ENCODE results near the gene HTRA1.

Gene HTRA1

DNA sequence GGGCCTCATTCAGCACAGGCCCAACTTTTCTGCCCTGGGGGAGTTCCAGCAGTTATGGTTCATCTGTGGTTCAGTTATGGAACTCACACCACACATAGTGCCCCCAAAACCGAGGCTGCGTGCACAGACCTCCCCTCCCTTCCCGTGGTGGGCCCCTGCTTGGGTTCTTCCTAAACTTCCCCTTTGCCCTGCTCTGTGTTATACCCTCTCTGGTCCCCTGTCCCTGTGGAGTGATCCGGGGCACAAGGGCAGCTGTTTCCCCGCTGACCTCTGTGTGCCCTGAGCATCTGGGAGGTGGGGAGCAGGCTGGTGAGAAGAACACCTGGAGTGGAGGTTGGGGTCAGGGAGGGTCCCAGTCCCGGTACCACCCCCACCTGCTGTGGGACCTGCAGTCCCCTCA, 39.4 kb downstream of the HTRA1 start:
- no peak for DNase-seq (ENCODE audit: low read depth)
- TF ChIP-seq, protein P1, sequence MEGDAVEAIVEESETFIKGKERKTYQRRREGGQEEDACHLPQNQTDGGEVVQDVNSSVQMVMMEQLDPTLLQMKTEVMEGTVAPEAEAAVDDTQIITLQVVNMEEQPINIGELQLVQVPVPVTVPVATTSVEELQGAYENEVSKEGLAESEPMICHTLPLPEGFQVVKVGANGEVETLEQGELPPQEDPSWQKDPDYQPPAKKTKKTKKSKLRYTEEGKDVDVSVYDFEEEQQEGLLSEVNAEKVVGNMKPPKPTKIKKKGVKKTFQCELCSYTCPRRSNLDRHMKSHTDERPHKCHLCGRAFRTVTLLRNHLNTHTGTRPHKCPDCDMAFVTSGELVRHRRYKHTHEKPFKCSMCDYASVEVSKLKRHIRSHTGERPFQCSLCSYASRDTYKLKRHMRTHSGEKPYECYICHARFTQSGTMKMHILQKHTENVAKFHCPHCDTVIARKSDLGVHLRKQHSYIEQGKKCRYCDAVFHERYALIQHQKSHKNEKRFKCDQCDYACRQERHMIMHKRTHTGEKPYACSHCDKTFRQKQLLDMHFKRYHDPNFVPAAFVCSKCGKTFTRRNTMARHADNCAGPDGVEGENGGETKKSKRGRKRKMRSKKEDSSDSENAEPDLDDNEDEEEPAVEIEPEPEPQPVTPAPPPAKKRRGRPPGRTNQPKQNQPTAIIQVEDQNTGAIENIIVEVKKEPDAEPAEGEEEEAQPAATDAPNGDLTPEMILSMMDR (IDR thresholded peaks at IDR 0.05; ENCODE audit: control insufficient read depth, extremely low read depth, insufficient read depth) = no peak
- no peak overlapping the region for H3K4me3 ChIP-seq (ENCODE audit: low read depth, low read length)

DNA sequence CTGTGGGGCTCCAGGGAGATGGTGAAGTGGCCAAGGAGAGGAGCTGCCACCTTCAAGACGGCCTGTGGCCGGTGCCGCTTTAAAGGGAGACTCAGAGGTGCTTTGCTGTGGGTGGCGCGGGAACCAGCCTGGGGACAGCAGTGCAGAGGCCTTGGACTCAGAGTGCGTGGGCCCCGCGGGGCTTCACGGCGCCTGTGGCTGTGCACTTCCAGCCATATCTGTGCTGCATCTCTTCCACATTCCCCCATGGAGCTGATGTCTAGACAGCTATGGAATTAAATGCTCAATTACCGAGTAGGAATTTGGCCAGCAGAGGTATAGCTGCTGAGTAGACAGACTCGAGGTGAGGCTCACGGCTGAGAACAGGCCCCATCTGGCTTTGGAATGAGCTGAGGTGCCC, 41.7 kb downstream of the HTRA1 start:
- TF ChIP-seq, protein P1 (IDR thresholded peaks at IDR 0.05; ENCODE audit: control insufficient read depth, extremely low read depth, insufficient read depth) = no peak
- DNase-seq (ENCODE audit: low read depth) = no peak
- no peak overlapping the region for H3K4me3 ChIP-seq (ENCODE audit: low read depth, low read length)

DNA sequence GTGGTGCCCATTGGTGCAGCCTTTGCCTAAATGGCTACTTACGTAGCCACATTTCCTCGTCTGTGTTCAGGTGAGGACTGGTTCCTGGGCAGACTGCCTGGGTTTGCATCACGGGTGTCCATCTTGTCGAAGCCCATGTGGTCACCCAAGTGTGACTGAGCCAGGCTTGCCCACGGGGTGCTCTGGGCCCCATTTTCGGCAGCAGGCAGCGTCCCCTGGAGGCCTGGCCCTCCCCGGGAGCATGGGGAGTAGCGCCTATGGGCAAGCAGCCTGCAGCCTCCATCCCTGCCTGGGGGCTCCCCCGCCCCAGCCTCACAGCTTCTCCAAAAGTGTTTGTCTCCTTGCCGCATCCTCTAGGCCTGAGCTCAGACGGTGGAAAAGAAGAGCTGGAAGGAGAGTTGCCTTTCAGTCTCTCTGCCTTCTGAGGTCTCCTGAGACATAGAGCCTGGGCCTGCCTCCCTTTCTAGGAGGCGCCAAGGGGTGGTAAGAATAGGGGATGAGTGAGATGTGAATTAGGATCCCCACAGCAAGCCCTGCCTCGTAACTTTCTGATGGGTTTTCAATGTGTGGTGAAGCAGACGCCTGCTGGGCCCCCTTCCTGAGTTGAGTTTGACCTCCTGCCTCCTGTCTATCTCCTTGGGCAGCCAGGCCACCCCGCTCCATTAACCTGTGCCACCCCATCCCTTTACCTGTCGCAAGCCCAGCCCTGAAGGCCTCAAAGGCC, 42.7 kb downstream of the HTRA1 start:
- TF ChIP-seq, protein P1 (IDR thresholded peaks at IDR 0.05; ENCODE audit: control insufficient read depth, extremely low read depth, insufficient read depth) = no peak
- H3K4me3 ChIP-seq (ENCODE audit: low read depth, low read length) = no peak overlapping the region
- DNase-seq (ENCODE audit: low read depth) = no peak

DNA sequence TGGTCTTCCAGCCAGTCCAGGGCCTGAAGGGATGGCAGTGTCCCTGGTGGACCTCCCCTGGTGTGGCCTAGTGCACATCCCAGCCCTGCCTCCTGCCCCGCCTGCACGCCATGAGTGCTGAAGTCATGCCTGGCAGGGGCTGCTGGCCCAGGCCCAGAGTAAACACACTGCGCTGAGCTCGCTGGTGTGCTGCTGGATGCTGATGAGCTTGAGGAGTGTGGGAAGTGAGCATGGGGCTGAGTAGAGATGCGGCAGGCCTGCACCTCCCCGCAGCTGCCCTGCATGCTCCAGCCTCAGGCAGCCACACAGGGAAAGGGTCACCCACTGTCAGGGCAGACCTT, 43.2 kb downstream of the HTRA1 start:
- TF ChIP-seq, protein P1 (IDR thresholded peaks at IDR 0.05; ENCODE audit: control insufficient read depth, extremely low read depth, insufficient read depth) = no peak
- H3K4me3 ChIP-seq (ENCODE audit: low read depth, low read length) = no peak overlapping the region
- DNase-seq (ENCODE audit: low read depth) = peak; percentile 82

- TF ChIP-seq, protein P1 (IDR thresholded peaks at IDR 0.05; ENCODE audit: control insufficient read depth, extremely low read depth, insufficient read depth) = no peak
- DNase-seq (ENCODE audit: low read depth) = no peak
- no peak overlapping the region for H3K4me3 ChIP-seq (ENCODE audit: low read depth, low read length)
Measured at GRCh38 chr10:122505011-122505410, 43.7 kb downstream of the HTRA1 start.

- no peak overlapping the region for H3K4me3 ChIP-seq (ENCODE audit: low read depth, low read length)
- TF ChIP-seq, protein P1 (IDR thresholded peaks at IDR 0.05; ENCODE audit: control insufficient read depth, extremely low read depth, insufficient read depth) = no peak
- no peak for DNase-seq (ENCODE audit: low read depth)
Measured at GRCh38 chr10:122505885-122506645, 44.7 kb downstream of the HTRA1 start.
